ENCODE data around the gene KCNMA1.

GRCh38 chr10:77664696-77665095, 27.1 kb upstream of the KCNMA1 start:
- TF ChIP-seq CTCF (IDR thresholded peaks at IDR 0.05; ENCODE audit: poor library complexity, severe bottlenecking) = no peak
- TF ChIP-seq EZH2 (IDR thresholded peaks at IDR 0.05; ENCODE audit: borderline replicate concordance, insufficient read depth, low read length, poor library complexity, severe bottlenecking) = no peak
- TF ChIP-seq RAD21 (conservative IDR thresholded peaks at IDR 0.05) = no peak
- no peak for TF ChIP-seq POLR2AphosphoS5 (IDR thresholded peaks at IDR 0.05)
- TF ChIP-seq SMC3 (conservative IDR thresholded peaks at IDR 0.05; ENCODE audit: poor library complexity) = no peak

All from neural cell (in vitro differentiated cells).